ENCODE measurements around the gene ARMC7. TPM values are rescaled to one million over a fixed set of nuclear protein-coding genes. Genes with fewer than 3 reads are reported as not detected.
A peak's percentile ranks its signal among the peaks of the same experiment; 100 is the strongest.
"Not testable (repeated sequence)": the region's sequence is repeated elsewhere in the genome, so short reads cannot be mapped to it uniquely, and the experiment has no call there.

ARMC7 gene
- total RNA-seq (2014; rRNA removed; shearing (Covaris generic); ENCODE audit: low replicate concordance), result 15.8 and 17.4 TPM in 2 replicates

DNA sequence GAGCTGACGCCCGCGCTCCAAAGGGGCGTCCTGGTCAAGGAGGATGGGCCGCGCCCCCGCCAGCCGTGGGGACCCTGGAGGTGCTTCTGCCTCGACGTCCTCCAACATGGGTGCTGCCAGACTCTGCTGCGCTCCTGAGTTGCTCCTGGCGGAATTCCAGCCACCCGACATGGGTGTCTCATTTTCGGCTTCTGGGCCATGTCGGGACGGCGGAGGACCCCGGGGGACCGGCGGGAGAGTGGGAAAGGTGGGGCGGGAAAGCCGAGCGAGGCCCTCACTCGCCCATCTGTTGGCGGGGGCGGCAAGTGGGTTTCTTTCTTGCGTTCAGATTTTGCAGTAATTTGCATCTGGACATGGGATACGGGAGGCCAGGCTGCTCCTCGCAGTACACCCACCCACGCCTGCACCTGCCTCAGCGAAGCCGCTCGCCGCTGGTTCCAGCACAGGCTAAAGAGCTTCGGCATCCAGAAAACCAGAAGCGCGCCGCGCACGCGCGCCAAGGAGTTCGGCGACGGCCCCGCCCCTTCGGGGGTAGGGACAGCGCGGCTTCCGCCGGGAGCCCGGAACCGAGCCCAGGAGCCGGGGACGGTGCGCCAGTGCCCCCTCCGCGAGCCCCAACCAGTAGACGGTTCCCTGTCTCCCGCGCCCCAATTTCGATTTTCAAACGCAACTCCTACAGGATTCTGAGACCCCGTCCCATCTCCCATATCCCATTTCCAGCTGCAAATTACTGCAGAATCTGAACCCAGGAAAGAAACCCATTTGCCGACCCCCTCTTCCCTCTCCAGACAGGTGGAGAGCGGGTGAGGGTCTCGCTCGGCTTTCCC lies at the start of gene ARMC7:
ARMC7 (plus strand) TSS at position 563 of the 827 bp plus-strand sequence. CDS start 320 bp downstream, outside the sequence.
- in situ Hi-C loops (cut with HindIII; ENCODE audit: low pct_unique_long_range_greater_than_20kb, low sequenced_read_pairs), result no loop called here
- peak; percentile 72 for DNase-seq (ENCODE audit: low read depth)

DNA sequence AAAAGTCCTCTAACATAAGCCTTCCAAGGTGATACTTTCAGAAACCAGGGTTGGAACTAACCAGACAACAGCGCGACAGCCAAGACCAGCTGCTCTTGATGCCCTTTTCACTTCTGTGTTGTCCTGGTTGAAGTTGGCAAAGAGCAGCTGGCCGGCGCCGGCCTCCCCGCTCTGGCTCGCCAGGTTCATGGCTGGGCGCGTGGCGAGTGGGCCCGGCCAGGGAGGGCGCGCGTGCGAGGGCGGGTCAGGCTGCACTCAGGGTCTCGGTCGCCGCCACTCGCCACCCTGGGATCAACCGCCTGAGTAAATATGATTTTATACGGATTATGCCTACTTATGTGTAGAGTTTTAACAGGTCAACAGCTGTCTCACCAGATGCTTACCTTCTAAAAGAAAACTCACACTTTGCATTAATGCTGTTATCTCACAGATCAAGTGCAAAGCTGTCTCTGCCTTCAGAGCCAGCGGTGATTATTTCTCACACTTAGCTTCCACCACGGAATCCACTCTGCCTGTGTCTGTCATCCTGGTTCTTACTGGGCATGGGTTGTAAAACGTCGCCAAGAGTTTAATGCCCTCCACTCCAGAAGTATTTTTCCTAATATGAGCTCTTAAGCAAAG lies 49.2 kb upstream of the ARMC7 start:
- in situ Hi-C loops (cut with HindIII; ENCODE audit: low pct_unique_long_range_greater_than_20kb, low sequenced_read_pairs), result no loop called here
- no peak for DNase-seq (ENCODE audit: low read depth)

DNA sequence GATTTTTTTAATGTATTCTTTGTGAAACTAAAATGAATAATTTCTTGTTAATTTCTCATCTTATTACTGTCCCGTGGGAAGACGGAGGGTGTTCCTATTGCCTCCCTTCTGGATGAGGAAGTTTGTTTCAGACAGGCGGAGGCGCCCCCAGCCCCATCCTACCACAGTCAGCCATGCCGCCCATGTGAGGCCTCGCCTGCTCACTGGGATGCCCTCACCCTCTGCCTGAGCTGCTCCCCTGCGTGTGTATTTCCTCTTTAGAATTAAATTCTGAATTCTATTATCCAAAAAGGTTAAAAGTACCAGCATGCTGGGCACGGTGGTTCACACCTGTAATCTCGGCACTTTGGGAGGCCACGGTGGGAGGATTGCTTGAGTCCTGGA lies 48.7 kb upstream of the ARMC7 start:
- DNase-seq (ENCODE audit: low read depth), result no peak
- in situ Hi-C loops (cut with HindIII; ENCODE audit: low pct_unique_long_range_greater_than_20kb, low sequenced_read_pairs), result no loop called here

DNA sequence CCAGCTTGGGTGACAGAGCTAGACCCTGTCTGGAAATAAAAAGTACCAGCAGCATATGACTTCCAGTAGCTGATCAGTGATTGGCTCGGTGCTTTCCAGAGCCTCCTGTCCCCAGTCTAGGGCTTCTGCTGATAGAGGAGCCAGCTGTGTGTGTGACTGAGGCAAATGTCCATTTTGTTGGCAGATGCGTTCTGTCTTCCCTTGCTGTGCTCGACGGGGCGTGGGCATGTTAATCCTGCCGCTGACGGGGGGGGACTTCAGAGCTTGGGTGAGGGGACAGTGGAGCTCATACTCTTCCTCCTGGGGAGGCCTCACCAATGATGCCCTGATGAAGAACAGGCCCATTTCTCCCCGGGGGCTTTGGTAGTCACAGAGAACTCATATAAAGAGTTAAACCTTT lies 48.2 kb upstream of the ARMC7 start:
- in situ Hi-C loops (cut with HindIII; ENCODE audit: low pct_unique_long_range_greater_than_20kb, low sequenced_read_pairs), result no loop called here
- no peak for DNase-seq (ENCODE audit: low read depth)

DNA sequence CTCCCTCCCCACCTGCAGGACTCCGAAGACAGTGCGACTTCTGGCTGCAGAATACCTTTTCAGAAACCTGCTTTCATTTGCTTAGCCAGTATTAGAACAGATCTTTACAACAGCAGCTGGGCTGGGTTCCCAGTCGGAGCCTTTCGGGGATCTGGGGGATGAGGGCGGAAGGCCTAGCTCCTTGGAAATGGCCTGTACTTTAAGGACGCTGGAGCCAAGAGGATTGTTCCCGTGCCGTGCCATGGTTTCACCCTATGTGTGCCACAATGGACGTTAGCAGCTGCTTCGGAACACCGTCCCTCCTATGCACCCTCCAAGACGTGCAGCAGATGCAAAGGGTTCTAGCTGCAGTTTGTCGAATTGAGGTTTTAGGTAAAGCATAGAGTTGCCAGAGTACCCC lies 46.6 kb upstream of the ARMC7 start:
- no peak for DNase-seq (ENCODE audit: low read depth)
- in situ Hi-C loops (cut with HindIII; ENCODE audit: low pct_unique_long_range_greater_than_20kb, low sequenced_read_pairs), result no loop called here

DNA sequence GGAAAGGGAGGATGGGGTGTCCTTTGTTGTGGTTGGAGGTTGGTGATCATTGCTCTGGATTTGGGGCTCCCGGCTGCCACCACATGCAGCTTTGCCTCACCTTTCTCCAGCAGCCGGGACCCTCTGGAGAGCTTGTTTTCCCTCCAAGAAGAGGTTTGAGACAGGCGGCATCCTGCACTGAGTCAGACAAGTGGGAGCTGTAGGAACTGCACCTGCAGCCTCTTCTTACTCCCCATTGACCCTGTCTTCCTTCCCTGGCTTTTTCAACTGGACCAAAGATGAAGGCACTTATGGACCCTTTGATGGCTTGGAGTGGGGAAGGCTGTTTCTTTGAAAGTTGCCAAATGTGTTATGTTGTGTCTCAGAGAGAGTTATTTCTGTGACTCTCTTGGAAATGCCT lies 46.1 kb upstream of the ARMC7 start:
- in situ Hi-C loops (cut with HindIII; ENCODE audit: low pct_unique_long_range_greater_than_20kb, low sequenced_read_pairs), result no loop called here
- no peak for DNase-seq (ENCODE audit: low read depth)

DNA sequence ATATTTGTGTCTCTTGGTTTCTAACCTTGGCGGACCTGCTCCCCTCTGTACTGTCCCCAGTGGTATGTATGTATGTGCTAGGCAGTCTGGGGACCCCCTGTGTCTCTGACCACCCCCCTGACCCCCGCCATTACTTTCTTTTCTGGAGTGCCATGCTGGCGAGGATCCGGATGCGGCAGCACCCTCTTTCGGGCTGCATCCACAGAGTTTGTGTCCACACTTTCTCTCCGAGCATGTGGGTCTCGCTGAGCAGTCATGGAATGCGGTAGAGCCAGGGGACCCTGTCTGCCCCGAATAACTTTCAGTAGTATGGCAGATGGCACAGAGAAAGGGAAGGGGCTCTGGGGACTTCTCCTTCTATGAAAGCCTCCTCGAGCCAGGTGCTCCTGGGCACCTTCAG lies 45.7 kb upstream of the ARMC7 start:
- no peak for DNase-seq (ENCODE audit: low read depth)
- in situ Hi-C loops (cut with HindIII; ENCODE audit: low pct_unique_long_range_greater_than_20kb, low sequenced_read_pairs), result no loop called here

DNA sequence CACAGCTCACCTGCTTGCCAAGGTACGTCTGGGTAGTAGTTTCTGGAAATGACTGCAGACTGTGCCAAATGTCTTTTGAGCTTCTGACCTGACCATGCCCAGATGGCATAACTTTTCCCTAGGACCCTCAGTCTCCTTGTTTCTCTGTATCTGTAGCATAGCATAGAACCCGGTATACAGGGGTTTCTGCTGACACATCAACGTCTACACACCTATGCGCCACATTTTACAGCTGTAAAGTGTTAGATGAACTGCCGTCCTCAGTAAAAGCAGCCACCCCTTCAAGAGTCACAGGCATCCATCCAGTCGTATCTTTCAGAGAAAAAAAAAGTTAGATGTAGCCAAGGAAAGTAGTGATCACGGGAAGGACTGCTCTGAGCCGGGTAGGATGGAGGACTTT lies 45.3 kb upstream of the ARMC7 start:
- no peak for DNase-seq (ENCODE audit: low read depth)
- in situ Hi-C loops (cut with HindIII; ENCODE audit: low pct_unique_long_range_greater_than_20kb, low sequenced_read_pairs), result no loop called here

DNA sequence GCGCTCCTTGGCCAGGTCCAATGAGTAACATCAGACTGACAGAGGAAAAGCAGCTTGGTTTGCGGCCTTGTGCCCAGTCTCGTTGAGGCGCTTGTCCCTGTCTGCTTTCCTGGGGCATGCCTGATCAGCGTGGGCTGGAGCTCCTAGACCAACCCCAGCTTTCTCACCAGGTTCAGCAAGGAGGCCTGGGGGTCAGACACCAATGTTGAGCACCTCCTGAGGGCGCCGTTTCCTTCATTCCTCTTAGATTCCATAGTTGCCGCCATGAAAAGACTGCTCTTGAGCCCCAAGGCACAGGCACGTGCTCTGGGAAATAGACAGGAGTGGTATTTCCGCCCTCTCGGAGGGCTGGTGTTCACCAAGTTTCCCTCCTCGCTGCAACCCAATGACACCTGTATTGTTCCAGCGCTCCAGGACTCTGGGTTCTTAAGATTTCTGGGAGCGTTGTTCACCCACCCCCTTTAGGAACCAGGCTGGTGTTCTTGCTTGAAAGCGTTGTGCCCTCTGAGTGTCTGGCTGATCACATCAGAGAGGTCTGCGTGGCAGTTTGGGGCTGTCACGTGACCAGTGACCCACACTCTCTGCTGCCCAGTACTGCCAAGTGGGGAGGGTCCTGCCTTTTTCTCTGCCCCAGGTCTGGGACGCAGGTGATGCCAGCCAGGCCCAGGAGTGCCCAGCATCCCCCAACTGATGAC lies 44.8 kb upstream of the ARMC7 start:
- in situ Hi-C loops (cut with HindIII; ENCODE audit: low pct_unique_long_range_greater_than_20kb, low sequenced_read_pairs), result no loop called here

DNA sequence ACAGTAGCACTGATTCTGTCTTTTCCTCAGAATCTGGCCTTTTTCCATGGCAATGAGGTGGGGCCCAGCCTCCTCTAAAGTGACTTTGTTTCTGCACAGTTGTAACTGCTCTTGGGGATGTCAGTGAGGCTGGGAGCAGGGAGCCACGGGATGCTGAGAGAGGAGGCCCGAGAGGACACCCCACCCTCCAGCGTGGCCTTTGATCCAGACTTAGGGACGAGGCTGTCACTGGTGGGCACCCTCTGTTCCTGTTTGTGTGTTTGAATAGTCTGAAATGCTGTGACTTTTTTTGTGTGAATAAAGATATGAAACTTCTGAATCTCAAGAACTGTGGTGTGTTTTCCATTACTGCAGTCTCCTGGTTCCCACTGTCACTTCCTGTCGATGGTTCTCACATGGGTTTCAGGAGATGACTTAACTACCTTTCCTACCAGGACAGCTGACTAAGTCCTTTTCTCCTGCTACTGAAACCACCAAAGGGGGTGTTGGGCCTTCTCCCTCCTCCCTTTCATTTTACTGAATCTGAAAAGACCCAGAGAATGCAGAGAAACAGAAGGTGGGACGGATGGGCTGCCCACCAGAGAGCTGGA lies 44.1 kb upstream of the ARMC7 start:
- no peak for DNase-seq (ENCODE audit: low read depth)
- in situ Hi-C loops (cut with HindIII; ENCODE audit: low pct_unique_long_range_greater_than_20kb, low sequenced_read_pairs), result no loop called here

More for the DNA sequence above, 44.8 kb upstream of the ARMC7 start:
- DNase-seq (ENCODE audit: low read depth), result no peak

DNA sequence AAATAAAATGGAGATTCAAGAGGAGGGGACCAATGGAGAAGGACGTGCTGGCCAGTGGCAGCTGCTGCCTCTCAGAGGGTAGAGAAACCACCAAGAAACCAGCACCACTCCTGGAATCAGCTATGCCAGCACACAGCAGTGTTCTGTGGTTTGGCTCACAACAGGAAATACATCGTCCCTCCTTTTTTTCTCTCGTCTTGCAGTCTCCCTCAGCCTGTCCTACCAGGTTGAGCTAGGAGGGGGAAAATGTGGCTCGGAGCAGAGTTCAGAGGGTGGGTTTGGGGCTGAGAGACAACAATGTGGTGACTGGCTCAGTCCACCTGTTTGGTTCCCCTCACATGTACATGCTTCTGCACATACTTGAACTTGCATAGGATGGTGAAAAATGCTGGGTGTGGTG lies 41.9 kb upstream of the ARMC7 start:
- in situ Hi-C loops (cut with HindIII; ENCODE audit: low pct_unique_long_range_greater_than_20kb, low sequenced_read_pairs), result no loop called here
- no peak for DNase-seq (ENCODE audit: low read depth)

DNA sequence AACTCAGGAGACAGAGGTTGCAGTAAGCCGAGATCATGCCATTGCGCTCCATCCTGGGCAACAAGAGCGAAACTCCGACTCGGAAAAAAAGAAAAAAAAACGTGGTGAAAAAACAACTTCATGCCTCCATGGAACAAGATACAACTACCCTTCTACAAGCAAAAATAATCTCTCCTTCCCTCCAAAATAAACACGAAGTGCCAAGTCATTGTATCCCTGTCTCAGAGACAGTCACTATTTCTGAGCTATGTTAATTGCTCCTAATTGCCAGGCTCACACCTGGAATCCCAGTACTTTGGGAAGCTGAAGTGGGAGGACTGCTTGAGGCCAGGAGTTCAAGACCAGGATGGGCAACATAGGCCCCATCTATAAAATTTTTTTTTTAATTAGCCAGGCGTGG lies 41.0 kb upstream of the ARMC7 start:
- no peak for DNase-seq (ENCODE audit: low read depth)
- in situ Hi-C loops (cut with HindIII; ENCODE audit: low pct_unique_long_range_greater_than_20kb, low sequenced_read_pairs), result no loop called here

DNA sequence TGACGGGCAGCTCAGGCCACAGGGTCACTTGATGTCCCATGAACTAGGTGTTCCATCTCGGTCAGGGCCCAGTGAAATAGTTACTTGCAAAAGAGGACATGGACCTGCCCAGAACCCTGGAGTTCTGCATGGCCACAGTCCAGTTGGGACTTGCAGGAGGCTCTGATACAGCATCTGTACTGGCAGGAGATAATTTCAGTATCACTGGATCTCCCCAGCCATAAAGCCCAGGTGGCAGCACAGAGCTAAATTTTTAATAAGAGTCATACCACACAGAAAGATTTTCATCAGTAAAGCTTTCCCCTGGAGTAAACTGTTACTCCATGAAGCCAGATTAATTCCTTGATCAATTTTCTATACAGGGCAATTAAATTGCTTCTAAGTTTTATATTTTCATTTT lies 40.0 kb upstream of the ARMC7 start:
- in situ Hi-C loops (cut with HindIII; ENCODE audit: low pct_unique_long_range_greater_than_20kb, low sequenced_read_pairs), result no loop called here
- no peak for DNase-seq (ENCODE audit: low read depth)

DNA sequence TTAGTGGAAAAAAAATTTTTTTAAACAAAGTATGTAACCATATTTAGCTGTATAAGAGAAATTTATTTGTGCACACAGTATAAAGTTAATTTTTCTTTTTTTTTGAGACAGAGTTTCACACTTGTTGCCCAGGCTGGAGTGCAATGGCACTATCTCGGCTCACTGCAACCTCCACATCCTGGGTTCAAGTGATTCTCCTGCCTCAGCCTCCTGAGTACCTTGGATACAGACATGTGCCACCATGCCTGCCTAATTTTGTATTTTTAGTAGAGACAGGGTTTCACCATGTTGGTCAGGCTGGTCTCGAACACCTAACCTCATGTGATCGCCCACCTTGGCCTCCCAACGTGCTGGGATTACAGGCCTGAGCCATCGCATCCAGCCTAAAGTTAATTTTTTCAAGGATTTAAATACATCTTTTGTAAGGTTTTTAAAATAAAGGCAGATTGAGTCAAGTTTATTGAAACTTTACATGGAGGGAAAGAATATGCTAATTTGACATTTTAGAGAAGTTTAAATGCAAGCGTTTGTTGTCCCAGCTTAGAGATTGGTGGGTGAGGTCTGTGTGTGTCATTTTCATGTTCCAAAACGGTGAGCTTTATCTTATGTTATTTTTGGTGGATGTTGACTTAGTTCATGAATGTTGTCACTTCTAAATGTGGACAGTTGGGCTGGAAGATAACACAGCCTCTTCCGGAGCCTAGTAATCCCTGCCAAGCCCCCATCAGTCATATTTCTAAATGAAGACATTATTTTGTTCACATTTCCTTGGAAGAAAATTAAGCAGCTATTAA lies 38.1 kb upstream of the ARMC7 start:
- in situ Hi-C loops (cut with HindIII; ENCODE audit: low pct_unique_long_range_greater_than_20kb, low sequenced_read_pairs); DNase-seq (ENCODE audit: low read depth): not testable (repeated sequence)

DNA sequence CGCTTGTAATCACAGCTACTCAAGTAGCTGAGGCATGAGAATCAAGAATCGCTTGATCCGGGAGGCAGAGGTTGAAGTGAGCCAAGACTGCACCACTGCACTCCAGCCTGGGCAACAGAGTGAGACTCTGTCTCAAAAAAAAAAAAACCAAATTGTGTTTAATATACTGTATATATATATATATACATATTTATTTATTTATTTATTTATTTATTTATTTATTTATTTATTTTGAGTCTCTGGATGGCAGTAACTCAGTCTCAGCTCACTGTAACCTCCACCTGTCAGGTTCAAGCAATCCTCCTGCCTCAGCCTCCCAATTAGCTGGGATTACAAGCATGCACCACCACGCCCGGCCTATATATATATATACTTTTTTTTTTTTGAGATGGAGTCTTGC lies 36.9 kb upstream of the ARMC7 start:
- in situ Hi-C loops (cut with HindIII; ENCODE audit: low pct_unique_long_range_greater_than_20kb, low sequenced_read_pairs); DNase-seq (ENCODE audit: low read depth): not testable (repeated sequence)

DNA sequence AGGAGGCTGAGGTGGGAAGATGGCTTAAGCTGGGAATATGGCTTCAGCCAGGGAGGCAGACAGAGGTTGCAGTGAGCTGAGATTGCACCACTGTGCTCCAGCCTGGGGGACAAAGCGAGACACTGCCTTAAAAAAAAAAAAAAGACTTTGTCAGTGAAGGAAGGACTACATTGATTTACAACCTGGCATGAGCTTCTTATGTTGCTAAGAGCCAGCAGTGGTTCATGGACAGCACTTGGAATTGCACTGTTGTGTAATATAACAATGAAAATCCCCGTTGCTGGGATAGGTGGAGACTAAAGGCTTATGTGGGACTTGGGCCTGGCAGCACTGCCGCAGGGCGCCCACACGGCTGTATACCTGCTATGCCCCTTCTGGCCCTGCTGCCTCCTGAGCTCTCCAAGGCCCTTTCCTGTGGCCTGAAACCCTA lies 36.1 kb upstream of the ARMC7 start:
- in situ Hi-C loops (cut with HindIII; ENCODE audit: low pct_unique_long_range_greater_than_20kb, low sequenced_read_pairs), result no loop called here
- no peak for DNase-seq (ENCODE audit: low read depth)

DNA sequence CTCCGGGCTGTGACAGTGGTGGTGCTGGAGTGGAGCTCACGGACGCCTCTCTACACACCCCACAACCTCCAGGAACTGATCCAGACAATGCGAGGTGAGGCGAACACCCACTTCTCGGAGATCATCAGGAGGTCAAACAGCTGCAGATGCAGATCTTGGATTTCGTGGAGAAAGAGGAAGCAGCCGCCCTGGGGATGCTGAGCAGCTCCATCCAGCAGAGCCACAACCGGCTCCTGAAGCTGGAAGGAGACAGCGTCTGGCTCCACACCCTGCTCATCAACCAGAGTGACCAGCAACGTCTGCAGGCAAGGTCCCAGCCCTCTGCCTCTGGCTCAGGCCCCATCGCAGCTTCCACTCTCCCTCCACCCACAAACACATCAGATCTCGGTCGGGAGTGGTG lies 35.2 kb upstream of the ARMC7 start:
- DNase-seq (ENCODE audit: low read depth), result no peak
- in situ Hi-C loops (cut with HindIII; ENCODE audit: low pct_unique_long_range_greater_than_20kb, low sequenced_read_pairs), result no loop called here

Data from Caki2 (cell line).